ENCODE results near the gene SSX2IP. TPM values are rescaled to one million over a fixed set of nuclear protein-coding genes. Genes with fewer than 3 reads are reported as not detected.

SSX2IP gene
- total and polyA plus RNA-seq, 10 donors = 2.8 to 14.2 (median 8.6) TPM

- Histone ChIP-seq H3K4me1 (peaks cover 0 to 18% (median 5%) of the 10 kb centered on the region in 6 donors), H3K36me3 (no peaks in the 10 kb centered on the region), H3K4me3 (no peak overlapping the region), H3K9me3 (no peaks in the 10 kb centered on the region), H3K27me3 (replicated peaks in 1 of 7) (peaks cover 0 to 6% (median 0%) of the 10 kb centered on the region in 7 donors), H3K27ac (peak overlapping the region in 1 of 8 donors; percentile 34)
- intact Hi-C loops (cut with DNase I; ENCODE audit: low total_unique reads) = no loop called here
- no peak for TF ChIP-seq POLR2AphosphoS5 (IDR thresholded peaks at IDR 0.05)
- TF ChIP-seq, protein P1, sequence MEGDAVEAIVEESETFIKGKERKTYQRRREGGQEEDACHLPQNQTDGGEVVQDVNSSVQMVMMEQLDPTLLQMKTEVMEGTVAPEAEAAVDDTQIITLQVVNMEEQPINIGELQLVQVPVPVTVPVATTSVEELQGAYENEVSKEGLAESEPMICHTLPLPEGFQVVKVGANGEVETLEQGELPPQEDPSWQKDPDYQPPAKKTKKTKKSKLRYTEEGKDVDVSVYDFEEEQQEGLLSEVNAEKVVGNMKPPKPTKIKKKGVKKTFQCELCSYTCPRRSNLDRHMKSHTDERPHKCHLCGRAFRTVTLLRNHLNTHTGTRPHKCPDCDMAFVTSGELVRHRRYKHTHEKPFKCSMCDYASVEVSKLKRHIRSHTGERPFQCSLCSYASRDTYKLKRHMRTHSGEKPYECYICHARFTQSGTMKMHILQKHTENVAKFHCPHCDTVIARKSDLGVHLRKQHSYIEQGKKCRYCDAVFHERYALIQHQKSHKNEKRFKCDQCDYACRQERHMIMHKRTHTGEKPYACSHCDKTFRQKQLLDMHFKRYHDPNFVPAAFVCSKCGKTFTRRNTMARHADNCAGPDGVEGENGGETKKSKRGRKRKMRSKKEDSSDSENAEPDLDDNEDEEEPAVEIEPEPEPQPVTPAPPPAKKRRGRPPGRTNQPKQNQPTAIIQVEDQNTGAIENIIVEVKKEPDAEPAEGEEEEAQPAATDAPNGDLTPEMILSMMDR (IDR thresholded peaks at IDR 0.05 in 8 of 11, conservative IDR thresholded peaks at IDR 0.05 in 3 of 11) = no peak
- no peak for TF ChIP-seq POLR2A (IDR thresholded peaks at IDR 0.05)
- WGBS, 5 donors = 33 to 64% (median 43%) methylated on average over 1 of the region's 1 CpG
- no peak for DNase-seq
Observed at GRCh38 chr1:84700070-84700469, 9.8 kb upstream of the SSX2IP start.

DNA sequence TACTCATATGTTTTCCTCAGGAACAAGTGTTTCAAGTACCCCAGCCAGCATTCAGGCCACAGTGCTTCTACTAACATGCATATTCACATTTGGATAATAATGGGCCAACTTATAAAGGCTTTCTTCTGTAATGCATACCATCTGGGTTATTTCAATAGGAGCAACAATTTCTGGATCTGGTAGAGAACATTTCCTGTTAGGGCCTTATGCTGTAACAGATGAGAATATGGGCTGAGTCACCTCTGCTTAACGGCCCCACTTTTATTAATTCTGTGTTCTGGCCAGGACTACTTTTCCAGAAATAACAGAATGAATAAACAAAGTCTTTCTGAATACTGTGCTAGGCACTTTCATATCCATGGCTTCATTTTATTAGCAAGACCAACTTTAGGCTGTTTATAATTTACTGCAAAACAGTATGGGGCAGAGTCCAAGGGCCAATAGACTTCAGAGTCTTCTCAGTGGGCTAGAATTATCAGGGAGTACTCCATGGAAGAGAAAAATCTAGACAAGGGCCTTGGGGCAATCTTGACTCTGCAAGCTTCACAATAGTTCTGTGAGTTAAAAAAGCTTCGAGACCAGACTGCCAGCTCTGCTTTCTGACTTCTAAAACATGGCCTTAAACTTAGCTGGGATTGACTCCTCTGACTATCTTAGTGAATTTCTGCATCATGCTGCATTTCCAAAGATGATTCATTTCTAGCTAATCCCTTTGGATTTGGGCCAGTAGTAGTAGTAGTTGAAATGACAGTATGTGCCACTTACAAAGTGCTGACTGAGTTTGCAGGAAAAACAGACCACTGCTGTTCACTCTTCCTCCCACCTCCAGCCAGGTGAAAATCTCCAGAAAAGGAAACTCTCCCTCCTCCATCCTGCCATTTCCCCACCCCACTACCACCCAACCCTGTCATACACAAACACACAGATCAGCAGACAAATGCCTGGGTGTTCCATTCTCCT, 8.2 kb upstream of the SSX2IP start:
- WGBS, 5 donors = 52 to 61% (median 55%) methylated on average over 2 of the region's 2 CpGs
- H3K4me1 ChIP-seq = peaks cover 0 to 13% (median 5%) of the 10 kb centered on the region in 6 donors
- DNase-seq = no peak
- no peak for TF ChIP-seq POLR2AphosphoS5 (IDR thresholded peaks at IDR 0.05)
- TF ChIP-seq POLR2A (IDR thresholded peaks at IDR 0.05) = no peak
- TF ChIP-seq, protein P1 (IDR thresholded peaks at IDR 0.05 in 8 of 11, conservative IDR thresholded peaks at IDR 0.05 in 3 of 11) = no peak
- H3K27me3 ChIP-seq (replicated peaks in 1 of 7) = peaks cover 0 to 6% (median 0%) of the 10 kb centered on the region in 7 donors
- no peaks in the 10 kb centered on the region for H3K9me3 ChIP-seq
- H3K27ac ChIP-seq = peak overlapping the region in 2 of 8 donors; percentile 10 to 24
- H3K4me3 ChIP-seq = no peak overlapping the region
- intact Hi-C loops (cut with DNase I; ENCODE audit: low total_unique reads) = no loop called here
- H3K36me3 ChIP-seq = no peaks in the 10 kb centered on the region

DNA sequence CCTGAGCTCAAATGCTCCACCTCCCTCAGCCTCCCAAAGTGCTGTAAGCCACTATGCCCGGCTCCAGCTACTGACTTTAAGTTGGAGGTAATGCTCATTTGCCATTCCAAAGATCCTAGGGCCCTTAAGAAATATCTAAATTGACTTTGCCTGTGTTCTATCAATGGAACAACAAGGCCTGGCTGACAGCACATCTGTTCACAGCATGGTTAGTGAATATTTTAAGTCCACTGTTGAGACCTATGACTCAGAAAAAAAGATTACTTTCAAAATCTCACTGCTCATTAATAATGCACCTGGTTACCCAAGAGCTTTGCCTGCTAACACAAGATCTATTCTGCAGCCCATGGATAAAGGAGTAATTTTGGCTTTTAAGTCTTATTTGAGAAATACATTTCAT, 3.5 kb upstream of the SSX2IP start:
- H3K9me3 ChIP-seq = no peaks in the 10 kb centered on the region
- no peaks in the 10 kb centered on the region for H3K27me3 ChIP-seq (replicated peaks in 1 of 7)
- H3K36me3 ChIP-seq = no peaks in the 10 kb centered on the region
- no peak for DNase-seq
- intact Hi-C loops (cut with DNase I; ENCODE audit: low total_unique reads) = no loop called here
- WGBS, 5 donors = 91 to 100% (median 96%) methylated on average over 1 of the region's 1 CpG
- no peak for TF ChIP-seq POLR2A (IDR thresholded peaks at IDR 0.05)
- TF ChIP-seq, protein P1 (IDR thresholded peaks at IDR 0.05 in 8 of 11, conservative IDR thresholded peaks at IDR 0.05 in 3 of 11) = no peak
- TF ChIP-seq POLR2AphosphoS5 (IDR thresholded peaks at IDR 0.05) = no peak
- peak overlapping the region in 5 of 8 donors; percentile 58 to 80 (median 76) for H3K27ac ChIP-seq
- peaks cover 7 to 43% (median 31%) of the 10 kb centered on the region in 6 donors for H3K4me1 ChIP-seq
- no peak overlapping the region for H3K4me3 ChIP-seq

DNA sequence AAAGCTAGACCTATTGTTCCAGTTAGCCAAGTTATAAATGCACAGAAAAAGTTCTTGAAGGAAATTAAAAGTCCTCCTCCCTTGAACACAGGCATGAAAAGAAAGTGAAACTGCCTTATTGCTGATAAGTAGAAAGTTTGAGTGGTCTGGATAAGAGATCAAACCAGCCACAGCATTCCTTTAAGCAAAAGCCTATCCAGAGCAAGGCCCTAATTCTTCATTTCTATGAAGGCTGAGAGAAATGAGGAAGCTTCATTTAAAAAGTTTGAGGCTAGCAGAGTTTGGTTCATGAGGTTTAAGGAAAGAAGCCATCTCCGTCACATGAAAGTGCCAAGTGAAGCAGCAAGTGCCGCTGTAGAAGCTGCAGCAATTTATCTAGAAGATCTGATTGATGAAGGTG, 2.7 kb upstream of the SSX2IP start:
- Histone ChIP-seq H3K4me3 (peak overlapping the region in 5 of 8 donors; percentile 2 to 48 (median 13)), H3K27ac (peak overlapping the region; percentile 16 to 80 (median 69)), H3K9me3 (no peaks in the 10 kb centered on the region), H3K36me3 (no peaks in the 10 kb centered on the region), H3K4me1 (peaks cover 11 to 51% (median 34%) of the 10 kb centered on the region in 6 donors), H3K27me3 (replicated peaks in 1 of 7) (no peaks in the 10 kb centered on the region)
- TF ChIP-seq, protein P1 (IDR thresholded peaks at IDR 0.05 in 8 of 11, conservative IDR thresholded peaks at IDR 0.05 in 3 of 11) = no peak
- TF ChIP-seq POLR2AphosphoS5 (IDR thresholded peaks at IDR 0.05) = no peak
- no peak for TF ChIP-seq POLR2A (IDR thresholded peaks at IDR 0.05)
- intact Hi-C loops (cut with DNase I; ENCODE audit: low total_unique reads) = no loop called here
- DNase-seq = no peak
- WGBS, 5 donors = 20 to 51% (median 30%) methylated on average over 2 of the region's 2 CpGs
